NCI-H2107 treated with DMSO at 0.1 percent for 48 hours (cell line): ENCODE measurements around the gene ABHD11.
A peak's percentile ranks its signal among the peaks of the same experiment; 100 is the strongest.
"Not testable (repeated sequence)": the region's sequence is repeated elsewhere in the genome, so short reads cannot be mapped to it uniquely, and the experiment has no call there.

Experiments used
- DNase-seq: peaks from one replicate; lab custom pipeline; 2025; ENCODE audit not compliant: unreplicated experiment; lab: John Stamatoyannopoulos, UW

Gene ABHD11

GRCh38 chr7:73738612-73739386, at the start of gene ABHD11:
Gene ABHD11 (minus strand): TSS chr7:73738802. CDS start chr7:73738770, 32 bp downstream.
- DNase-seq: peak; percentile 99

- not testable (repeated sequence) for DNase-seq
These were observed 49.1 kb upstream of the ABHD11 start for GRCh38 chr7:73787786-73788048.

GRCh38 chr7:73786588-73786987, 48.0 kb upstream of the ABHD11 start:
- DNase-seq: no peak

- no peak for DNase-seq
These were observed 40.9 kb upstream of the ABHD11 start for GRCh38 chr7:73779517-73779916.

- no peak for DNase-seq
These were observed 40.3 kb upstream of the ABHD11 start for GRCh38 chr7:73778801-73779389.

- DNase-seq: no peak
These were observed 36.3 kb upstream of the ABHD11 start for GRCh38 chr7:73774923-73775322.

- no peak for DNase-seq
These were observed 35.3 kb upstream of the ABHD11 start for GRCh38 chr7:73773700-73774517.

GRCh38 chr7:73770860-73771670, 32.5 kb upstream of the ABHD11 start:
- no peak for DNase-seq

GRCh38 chr7:73770002-73770859, 31.6 kb upstream of the ABHD11 start, which contains the start of gene CLDN3:
Gene CLDN3 (minus strand): TSS chr7:73770270. CDS start chr7:73770049, 221 bp downstream.
- peak; percentile 91 for DNase-seq

- DNase-seq: no peak
These were observed 30.9 kb upstream of the ABHD11 start for GRCh38 chr7:73769481-73770001.

GRCh38 chr7:73768641-73769480, 30.3 kb upstream of the ABHD11 start:
- DNase-seq: no peak

- no peak for DNase-seq
These were observed 28.1 kb upstream of the ABHD11 start for GRCh38 chr7:73766556-73767229.

- no peak for DNase-seq
These were observed 24.0 kb upstream of the ABHD11 start for GRCh38 chr7:73762659-73762999.

GRCh38 chr7:73761854-73762658, 23.5 kb upstream of the ABHD11 start:
- no peak for DNase-seq

- DNase-seq: no peak
These were observed 20.1 kb upstream of the ABHD11 start for GRCh38 chr7:73758581-73759138.

GRCh38 chr7:73749931-73750776, 11.6 kb upstream of the ABHD11 start:
- no peak for DNase-seq

GRCh38 chr7:73746378-73746777, 7.8 kb upstream of the ABHD11 start:
- DNase-seq: no peak
